ENCODE results near the gene FBXW8. TPM values are rescaled to one million over a fixed set of nuclear protein-coding genes. Genes with fewer than 3 reads are reported as not detected.

FBXW8 gene
- total RNA-seq, 4 donors from 2014 or later: 9.1 to 19.0 (median 13.5) TPM

DNA sequence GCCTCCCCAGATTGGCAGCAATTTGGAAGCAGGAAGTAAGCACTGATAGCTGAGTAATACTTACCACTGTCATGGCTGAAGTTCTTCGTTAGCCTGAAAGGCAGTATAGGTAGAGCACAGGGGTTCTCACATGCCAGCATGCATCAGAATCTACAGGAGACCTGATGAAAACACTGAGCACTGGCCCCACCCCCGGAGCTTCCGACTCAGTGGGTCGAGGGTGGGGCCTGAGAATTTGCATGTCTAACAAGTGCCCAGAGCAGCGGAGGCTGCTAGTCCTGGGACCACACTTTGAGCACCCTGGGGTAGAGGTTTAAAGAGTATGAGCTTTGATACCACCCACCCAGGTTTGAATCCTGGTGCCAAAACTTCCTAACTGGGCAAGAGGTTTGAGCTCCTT lies 89.6 kb downstream of the FBXW8 start:
- WGBS: 73% methylated on average over 3 of the region's 5 CpGs
- H3K4me1 ChIP-seq: no peaks in the 10 kb centered on the region
- peaks cover 31% of the 10 kb centered on the region for H3K36me3 ChIP-seq
- H3K27me3 ChIP-seq: no peaks in the 10 kb centered on the region
- H3K27ac ChIP-seq: no peak overlapping the region
- no peaks in the 10 kb centered on the region for H3K9me3 ChIP-seq
- TF ChIP-seq EP300 (IDR thresholded peaks at IDR 0.05) (no peak), POLR2AphosphoS5 (IDR thresholded peaks at IDR 0.05) (no peak), POLR2A (IDR thresholded peaks at IDR 0.05) (no peak)
- TF ChIP-seq, protein P1, sequence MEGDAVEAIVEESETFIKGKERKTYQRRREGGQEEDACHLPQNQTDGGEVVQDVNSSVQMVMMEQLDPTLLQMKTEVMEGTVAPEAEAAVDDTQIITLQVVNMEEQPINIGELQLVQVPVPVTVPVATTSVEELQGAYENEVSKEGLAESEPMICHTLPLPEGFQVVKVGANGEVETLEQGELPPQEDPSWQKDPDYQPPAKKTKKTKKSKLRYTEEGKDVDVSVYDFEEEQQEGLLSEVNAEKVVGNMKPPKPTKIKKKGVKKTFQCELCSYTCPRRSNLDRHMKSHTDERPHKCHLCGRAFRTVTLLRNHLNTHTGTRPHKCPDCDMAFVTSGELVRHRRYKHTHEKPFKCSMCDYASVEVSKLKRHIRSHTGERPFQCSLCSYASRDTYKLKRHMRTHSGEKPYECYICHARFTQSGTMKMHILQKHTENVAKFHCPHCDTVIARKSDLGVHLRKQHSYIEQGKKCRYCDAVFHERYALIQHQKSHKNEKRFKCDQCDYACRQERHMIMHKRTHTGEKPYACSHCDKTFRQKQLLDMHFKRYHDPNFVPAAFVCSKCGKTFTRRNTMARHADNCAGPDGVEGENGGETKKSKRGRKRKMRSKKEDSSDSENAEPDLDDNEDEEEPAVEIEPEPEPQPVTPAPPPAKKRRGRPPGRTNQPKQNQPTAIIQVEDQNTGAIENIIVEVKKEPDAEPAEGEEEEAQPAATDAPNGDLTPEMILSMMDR (IDR thresholded peaks at IDR 0.05): no peak
- DNase-seq (ENCODE audit: low spot score in 2 of 2): no peak
- no peak overlapping the region for H3K4me3 ChIP-seq

DNA sequence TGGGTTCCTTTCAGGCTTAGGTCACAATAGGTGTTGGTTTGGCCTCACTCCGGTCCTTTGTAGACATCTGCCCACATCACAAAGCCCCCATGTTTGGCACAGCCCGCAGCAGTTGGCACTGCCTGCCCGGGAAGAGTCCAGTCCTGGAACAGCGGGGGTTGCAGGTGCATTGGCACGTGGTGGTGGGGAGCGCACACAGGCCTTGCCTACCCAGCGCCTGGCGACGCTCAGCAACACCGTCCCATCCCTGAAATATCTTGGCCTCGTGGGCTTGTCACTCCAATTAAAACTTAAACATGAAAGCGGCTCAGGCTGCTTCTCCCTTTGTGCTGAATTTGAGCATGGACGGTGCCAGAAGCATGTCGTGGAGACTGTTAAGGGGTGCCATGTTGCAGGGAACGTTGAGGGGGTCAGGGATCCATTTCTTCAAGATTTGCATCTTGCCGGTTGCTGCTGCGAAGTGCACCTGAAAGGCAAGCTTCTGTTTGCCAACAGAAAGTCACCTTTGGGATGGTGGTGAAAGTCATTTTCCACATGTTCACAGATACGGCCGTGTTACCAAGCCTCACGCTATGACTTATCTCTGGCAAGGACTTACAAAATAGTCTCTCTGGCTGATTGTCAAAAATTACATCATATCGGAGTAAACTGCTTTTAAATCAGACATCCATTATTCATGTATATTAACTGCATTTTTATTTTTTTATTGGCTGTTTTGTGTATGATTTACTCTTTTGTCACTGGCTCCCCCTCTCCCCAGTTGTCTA lies 91.5 kb downstream of the FBXW8 start:
- Histone ChIP-seq H3K27ac (no peak overlapping the region), H3K36me3 (peaks cover 42% of the 10 kb centered on the region), H3K4me1 (no peaks in the 10 kb centered on the region), H3K27me3 (no peaks in the 10 kb centered on the region), H3K9me3 (no peaks in the 10 kb centered on the region), H3K4me3 (no peak overlapping the region)
- TF ChIP-seq POLR2A (IDR thresholded peaks at IDR 0.05) (no peak), EP300 (IDR thresholded peaks at IDR 0.05) (no peak), POLR2AphosphoS5 (IDR thresholded peaks at IDR 0.05) (no peak)
- TF ChIP-seq, protein P1 (IDR thresholded peaks at IDR 0.05): no peak
- DNase-seq (ENCODE audit: low spot score in 2 of 2): no peak
- WGBS: 81% methylated on average over 21 of the region's 21 CpGs

DNA sequence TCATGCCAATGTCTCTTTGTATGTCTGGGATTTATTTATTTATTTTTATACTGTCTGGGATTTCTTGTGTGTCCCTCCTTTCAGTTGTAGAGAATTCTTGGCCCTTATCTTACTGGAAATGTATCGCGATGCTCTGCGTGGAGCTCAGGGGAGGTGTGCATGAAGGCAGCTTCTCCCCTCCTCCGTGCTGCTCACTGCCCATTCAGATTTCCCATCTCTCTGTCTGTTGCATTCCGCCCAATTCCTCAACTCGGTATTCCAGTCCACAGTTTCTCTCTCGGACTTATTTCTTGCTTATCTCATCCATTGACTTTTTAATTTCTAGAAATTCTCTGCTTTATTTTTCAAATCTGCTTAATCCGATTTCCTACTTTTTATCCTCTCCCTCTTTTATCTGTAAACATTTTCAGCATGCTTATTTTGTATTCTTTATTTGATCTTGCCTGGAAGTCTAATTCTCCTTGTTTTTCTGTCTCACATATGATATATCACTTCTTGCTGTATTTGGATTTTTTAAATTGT lies 93.2 kb downstream of the FBXW8 start:
- Histone ChIP-seq H3K27me3 (no peaks in the 10 kb centered on the region), H3K4me3 (no peak overlapping the region), H3K4me1 (no peaks in the 10 kb centered on the region), H3K36me3 (peaks cover 39% of the 10 kb centered on the region), H3K9me3 (no peaks in the 10 kb centered on the region), H3K27ac (no peak overlapping the region)
- no peak for TF ChIP-seq POLR2A (IDR thresholded peaks at IDR 0.05)
- TF ChIP-seq EP300 (IDR thresholded peaks at IDR 0.05): no peak
- TF ChIP-seq, protein P1 (IDR thresholded peaks at IDR 0.05): no peak
- no peak for TF ChIP-seq POLR2AphosphoS5 (IDR thresholded peaks at IDR 0.05)
- WGBS: 96% methylated on average over 8 of the region's 8 CpGs
- no peak for DNase-seq (ENCODE audit: low spot score in 2 of 2)

DNA sequence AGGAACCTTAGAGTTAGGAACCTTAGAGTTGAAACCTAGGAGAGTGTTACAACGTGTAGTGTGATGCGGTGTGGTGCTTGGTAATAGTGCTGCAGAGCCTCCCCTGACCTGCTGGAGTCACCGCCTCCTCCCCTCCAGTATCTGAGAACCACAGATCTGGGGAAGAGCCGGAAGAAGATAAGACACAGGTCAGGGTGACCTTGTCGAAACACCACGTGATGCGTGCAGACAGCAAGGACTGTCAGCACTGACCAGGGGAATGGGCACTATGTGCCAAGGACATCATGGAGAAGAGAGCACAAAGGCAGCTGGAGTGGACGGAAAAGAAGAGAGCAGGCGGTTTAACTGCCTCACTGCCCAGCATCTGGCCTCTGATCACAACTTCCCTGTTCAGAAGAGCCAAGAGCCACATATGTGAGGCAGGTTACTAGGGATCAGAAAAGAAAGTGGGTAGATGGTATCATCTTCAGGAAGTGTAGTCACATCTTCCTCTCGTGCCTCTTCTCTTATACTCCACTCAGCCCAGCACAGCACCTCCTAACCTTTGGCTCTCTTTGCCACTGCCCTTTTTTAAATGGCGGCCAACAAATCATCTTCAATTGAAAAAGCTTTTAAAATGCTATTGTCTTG lies 94.8 kb downstream of the FBXW8 start:
- no peak overlapping the region for H3K27ac ChIP-seq
- TF ChIP-seq POLR2A (IDR thresholded peaks at IDR 0.05): no peak
- no peak for TF ChIP-seq POLR2AphosphoS5 (IDR thresholded peaks at IDR 0.05)
- DNase-seq (ENCODE audit: low spot score in 2 of 2): no peak
- no peaks in the 10 kb centered on the region for H3K4me1 ChIP-seq
- H3K4me3 ChIP-seq: no peak overlapping the region
- H3K36me3 ChIP-seq: peaks cover 45% of the 10 kb centered on the region
- no peaks in the 10 kb centered on the region for H3K27me3 ChIP-seq
- no peaks in the 10 kb centered on the region for H3K9me3 ChIP-seq
- 86% methylated on average over 11 of the region's 11 CpGs for whole genome bisulfite sequencing

DNA sequence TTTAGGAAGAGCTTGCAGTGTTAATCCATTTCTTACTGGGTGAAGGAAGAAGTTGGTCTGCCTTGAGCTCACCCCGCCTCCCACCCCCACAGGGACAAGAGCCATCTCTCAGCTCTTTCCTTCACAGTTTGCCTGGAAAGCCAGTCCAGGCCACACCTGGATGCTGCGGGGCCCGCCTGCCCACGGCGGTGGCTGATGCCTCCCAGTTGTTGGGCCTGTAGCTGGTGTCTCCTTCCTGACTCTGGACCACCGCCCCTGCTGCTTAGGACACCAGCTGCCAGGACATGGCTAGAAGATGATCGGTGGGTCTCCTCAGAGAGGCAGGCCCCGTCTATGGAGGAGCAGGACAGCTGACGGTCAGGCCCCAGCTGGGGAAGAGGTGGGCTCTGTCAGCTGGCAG lies 95.6 kb downstream of the FBXW8 start:
- 97% methylated on average over 4 of the region's 9 CpGs for WGBS
- no peaks in the 10 kb centered on the region for H3K4me1 ChIP-seq
- TF ChIP-seq POLR2AphosphoS5 (IDR thresholded peaks at IDR 0.05): no peak
- TF ChIP-seq EP300 (IDR thresholded peaks at IDR 0.05): no peak
- TF ChIP-seq, protein P1 (IDR thresholded peaks at IDR 0.05): no peak
- no peak for TF ChIP-seq POLR2A (IDR thresholded peaks at IDR 0.05)
- no peak overlapping the region for H3K4me3 ChIP-seq
- peaks cover 45% of the 10 kb centered on the region for H3K36me3 ChIP-seq
- DNase-seq (ENCODE audit: low spot score in 2 of 2): no peak
- H3K27ac ChIP-seq: no peak overlapping the region
- no peaks in the 10 kb centered on the region for H3K9me3 ChIP-seq
- no peaks in the 10 kb centered on the region for H3K27me3 ChIP-seq
